Left kidney (tissue), 2 donors: ENCODE results near the gene GRIK5. TPM values are rescaled to one million over a fixed set of nuclear protein-coding genes. Genes with fewer than 3 reads are reported as not detected.

Experiments
- DNase-seq: peaks from one replicate; pipeline ENCODE4 v3.0.0-alpha.2; 2013
- polyA plus RNA-seq: library from polyadenylated mRNA; unstranded; fragments of 120-200 nt; gene quantifications from one replicate; pipeline ENCODE4 v1.2.1, GENCODE V29; 2013; ENCODE audit not compliant: insufficient read length

GRIK5 gene
- polyA plus RNA-seq, 1 donor: 26.3 TPM

- peak; percentile 41 for DNase-seq
Measured at GRCh38 chr19:42076380-42076944, 6.5 kb upstream of the GRIK5 start.

DNA sequence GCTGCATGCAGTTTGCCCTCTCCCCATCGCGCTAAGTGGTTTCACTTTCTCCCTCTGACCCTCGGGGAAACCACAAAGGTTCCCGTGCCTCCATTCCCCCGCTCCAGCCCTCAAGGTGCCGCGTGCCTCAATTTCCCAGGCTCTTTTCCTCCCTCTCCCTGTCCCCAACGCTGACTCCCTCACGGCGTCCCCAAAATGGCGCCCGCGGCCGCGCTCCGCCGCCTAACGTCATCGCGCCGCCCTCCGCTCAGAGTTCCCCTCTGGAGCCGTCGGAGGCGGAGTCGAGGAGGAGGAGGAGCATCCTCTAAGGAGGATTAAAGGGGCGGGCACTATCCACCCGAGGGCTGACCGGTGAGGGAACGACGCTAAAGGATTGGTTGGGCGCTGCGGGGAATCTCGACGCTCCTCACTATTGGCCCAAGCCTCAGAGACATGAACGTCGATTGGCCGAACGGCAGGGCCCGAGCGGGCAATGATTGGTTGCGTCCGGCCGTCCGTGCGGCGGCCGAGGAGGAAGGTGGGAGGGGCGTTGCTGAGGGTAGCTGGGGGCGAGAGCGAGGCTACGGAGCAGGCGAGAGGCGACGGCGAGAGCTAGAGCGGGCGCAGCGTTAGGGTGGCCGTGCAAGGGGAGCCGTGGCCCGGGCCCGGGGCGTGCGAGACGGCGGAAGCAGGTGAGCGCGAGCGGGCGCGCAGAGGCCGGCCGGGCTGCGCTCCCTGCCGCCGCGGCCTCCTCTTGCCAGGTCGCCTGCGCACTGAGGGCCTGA, 5.8 kb upstream of the GRIK5 start, which contains the start of gene ZNF574:
TSS of gene ZNF574 (plus strand) at position 551 of the 764 bp plus-strand sequence. CDS start 2,441 bp downstream, outside the sequence.
- DNase-seq: peak; percentile 99

DNA sequence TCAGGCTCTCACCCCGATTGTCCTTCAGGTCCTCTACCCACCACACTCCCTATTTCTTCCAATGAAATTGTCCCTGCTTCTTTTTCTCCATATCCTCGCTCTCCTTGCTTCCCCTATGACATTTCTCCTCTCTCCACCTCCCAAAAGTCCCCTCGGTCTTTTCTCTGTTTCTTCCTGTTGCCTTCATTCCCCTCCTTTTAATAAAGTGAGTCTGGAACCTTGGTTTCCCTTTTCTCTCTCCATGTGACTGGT, 5.3 kb upstream of the GRIK5 start:
- DNase-seq: peak; percentile 32

GRCh38 chr19:42074513-42075363, 4.7 kb upstream of the GRIK5 start:
- DNase-seq: peak; percentile 37

DNA sequence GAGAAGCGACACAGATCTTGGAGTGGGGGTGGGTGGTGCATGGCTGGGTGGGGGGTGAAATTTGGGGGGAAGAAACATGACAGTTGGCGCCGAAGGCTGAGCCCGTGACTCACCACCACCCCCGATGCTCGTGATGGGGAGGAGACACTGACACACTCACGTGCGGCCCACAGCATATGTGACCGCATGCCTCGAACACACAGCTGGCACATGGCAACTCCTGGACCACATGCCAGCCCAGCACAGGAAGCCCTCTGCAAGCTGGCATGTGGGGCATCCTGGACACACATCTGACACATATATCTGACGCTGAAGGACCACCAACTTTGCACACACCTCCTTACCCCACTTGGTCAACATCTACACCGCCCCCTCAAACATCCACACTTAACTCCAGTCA, 1.2 kb upstream of the GRIK5 start:
- DNase-seq: no peak

DNA sequence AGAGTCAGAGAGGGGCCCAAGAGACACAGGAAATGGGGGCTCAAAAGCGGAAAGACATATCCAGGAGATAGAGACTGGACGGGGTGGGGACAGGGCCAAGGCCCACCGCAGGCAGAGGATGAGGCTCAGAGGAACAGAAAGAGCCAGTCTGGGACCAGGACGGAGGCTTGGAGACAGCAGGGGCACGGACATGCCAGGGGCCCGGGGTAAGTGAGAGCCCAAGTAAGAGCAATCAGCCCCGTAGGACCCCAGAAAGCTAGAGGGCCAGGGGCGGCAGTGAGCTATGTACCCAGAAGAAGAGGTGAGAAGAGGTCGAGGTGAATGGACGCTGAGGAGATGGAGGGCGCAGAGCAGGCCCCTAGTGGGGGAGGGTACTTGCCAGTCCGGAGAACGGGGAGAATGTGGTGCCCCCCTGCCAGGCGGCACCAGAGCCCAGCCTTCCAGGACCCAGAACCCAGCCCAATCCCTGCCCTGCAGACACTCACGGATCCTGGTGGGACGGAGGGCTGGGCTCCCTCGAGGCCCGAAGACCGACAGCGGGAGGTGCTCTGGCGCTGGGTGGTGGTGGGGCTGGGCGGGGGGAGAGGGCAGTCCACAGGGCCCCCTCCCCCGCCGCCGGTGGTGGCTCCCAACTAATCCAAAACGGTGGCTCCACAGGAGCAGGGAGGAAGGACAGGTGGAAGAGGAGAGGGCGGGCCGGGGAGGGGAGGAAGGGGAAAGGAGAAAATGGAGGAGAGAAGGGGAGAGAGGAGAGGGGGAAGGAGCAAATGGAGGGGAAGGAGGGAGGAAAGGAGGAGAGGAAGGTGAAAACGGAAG, 1.0 kb downstream of the GRIK5 start:
- no peak for DNase-seq

DNA sequence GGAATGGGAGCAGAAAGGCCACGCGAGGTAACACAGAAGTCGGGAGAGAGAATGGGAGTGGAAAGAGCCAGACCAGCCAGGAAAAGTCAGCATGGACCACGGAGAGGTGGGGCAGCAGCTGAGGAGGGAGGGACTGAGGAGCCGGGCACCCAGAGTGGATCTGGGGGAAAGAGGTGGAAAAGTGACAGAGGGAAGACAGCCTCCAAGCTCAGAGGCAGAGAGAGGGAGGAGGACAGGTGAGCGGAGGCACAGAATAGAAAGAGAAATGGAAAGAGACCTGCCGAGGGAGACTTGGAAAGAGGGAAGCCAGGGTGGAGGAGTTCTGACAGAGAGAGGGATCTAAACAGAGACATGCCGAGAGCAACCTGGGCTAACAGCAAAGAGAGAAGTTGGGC, 1.6 kb downstream of the GRIK5 start:
- DNase-seq: no peak

GRCh38 chr19:42067315-42067888, 2.6 kb downstream of the GRIK5 start:
- DNase-seq: no peak

- DNase-seq: no peak
Measured at GRCh38 chr19:42066075-42066754, 3.8 kb downstream of the GRIK5 start.

- DNase-seq: no peak
Measured at GRCh38 chr19:42065511-42065910, 4.5 kb downstream of the GRIK5 start.

DNA sequence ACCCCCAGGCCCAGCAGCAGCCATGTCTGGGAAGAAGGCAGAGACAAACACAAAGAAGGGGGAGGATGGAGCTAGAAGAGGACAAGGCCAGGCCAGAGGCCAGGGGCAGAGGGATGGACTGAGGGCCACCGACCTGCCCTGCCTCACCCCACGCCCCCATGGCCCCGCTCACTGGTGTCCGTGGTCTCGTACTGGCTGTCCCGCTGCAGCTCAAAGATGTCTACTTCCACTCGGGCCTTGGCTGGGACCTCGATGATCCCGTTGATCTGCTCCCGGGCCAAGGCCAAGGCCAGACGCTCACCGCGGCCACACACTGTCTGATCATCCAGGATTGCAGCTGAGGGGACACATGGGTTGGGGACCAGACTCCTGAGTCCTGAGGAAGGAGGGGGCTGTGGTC, 5.0 kb downstream of the GRIK5 start:
- no peak for DNase-seq

DNA sequence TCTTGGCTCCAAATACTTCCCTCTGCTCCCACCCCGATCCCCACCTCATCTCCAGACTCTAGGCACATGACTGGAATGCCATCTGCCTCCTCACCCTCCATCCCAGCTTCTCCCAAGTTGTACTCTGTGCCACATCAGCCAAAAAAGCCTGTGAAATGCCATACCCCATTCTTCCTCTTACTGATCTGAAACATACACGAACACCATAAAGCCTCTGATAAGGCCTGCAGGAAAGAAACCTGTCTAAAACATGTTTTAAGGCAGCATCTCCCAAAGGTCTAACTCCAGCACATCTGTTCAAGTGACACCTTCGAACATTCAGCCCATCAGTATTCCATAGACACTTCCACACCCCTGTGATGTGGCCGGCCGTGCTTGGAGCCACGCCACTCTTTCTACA, 5.6 kb downstream of the GRIK5 start:
- DNase-seq: no peak

DNA sequence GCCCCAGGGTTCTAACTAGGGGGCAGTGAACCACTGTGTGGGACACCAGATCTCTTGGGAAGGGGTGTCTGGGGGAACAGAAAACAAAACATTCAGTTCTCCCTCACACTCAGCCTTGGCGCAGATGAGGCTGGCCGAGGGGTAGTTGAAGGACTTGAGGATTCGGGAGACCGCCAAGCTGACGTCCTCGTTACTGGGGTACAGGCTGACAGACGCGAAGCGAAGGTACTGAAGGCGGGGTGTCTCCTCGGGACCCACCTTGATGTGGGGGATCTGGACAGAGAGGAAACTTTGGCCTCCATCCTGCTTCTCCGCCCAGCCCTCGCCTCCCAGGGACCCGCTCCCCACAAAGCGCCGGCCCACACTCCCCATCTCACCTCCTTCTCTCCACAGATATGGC, 7.6 kb downstream of the GRIK5 start:
- DNase-seq: no peak

GRCh38 chr19:42060117-42060516, 9.9 kb downstream of the GRIK5 start:
- DNase-seq: no peak

GRCh38 chr19:42059196-42059595, 10.8 kb downstream of the GRIK5 start:
- DNase-seq: no peak

GRCh38 chr19:42057846-42058245, 12.2 kb downstream of the GRIK5 start:
- no peak for DNase-seq

GRCh38 chr19:42054205-42054604, 15.8 kb downstream of the GRIK5 start:
- DNase-seq: no peak

- DNase-seq: no peak
Measured at GRCh38 chr19:42053037-42053935, 16.7 kb downstream of the GRIK5 start.

- no peak for DNase-seq
Measured at GRCh38 chr19:42052241-42052863, 17.7 kb downstream of the GRIK5 start.
